H9 (cell line): ENCODE results near the gene LHFPL2. TPM values are rescaled to one million over a fixed set of nuclear protein-coding genes. Genes with fewer than 3 reads are reported as not detected.

Source experiments
- DNase-seq: peaks from one replicate; pipeline ENCODE4 v3.0.0-alpha.2; 2017
- H2AFZ ChIP-seq: one replicate; pipeline ENCODE4 v1.6.1; 2013; ENCODE audit warnings: mild to moderate bottlenecking, low read length, control low read depth, moderate library complexity
- H2AK5ac ChIP-seq: 2 replicates; pipeline ENCODE4 v1.6.1; 2013; ENCODE audit warnings: low read length, control low read depth, mixed read lengths; ENCODE audit not compliant: insufficient read length
- H2BK120ac ChIP-seq: one replicate; pipeline ENCODE4 v1.6.1; 2013; ENCODE audit warnings: low read depth, mild to moderate bottlenecking, low read length, control low read depth, inconsistent platforms; ENCODE audit not compliant: poor library complexity, severe bottlenecking
- H2BK12ac ChIP-seq: 2 replicates; pipeline ENCODE4 v1.6.1; 2013; ENCODE audit warnings: low read length, control low read depth, mixed read lengths, low read depth; ENCODE audit not compliant: insufficient read length
- H2BK15ac ChIP-seq: 2 replicates; pipeline ENCODE4 v1.6.1; 2013; ENCODE audit warnings: low read depth, low read length, control low read depth
- H2BK20ac ChIP-seq: one replicate; pipeline ENCODE4 v1.6.1; 2013; ENCODE audit warnings: low read depth, mild to moderate bottlenecking, low read length, control low read depth, inconsistent platforms; ENCODE audit not compliant: poor library complexity, severe bottlenecking
- H2BK5ac ChIP-seq: 2 replicates; pipeline ENCODE4 v1.6.1; 2013; ENCODE audit warnings: low read length, control low read depth, mixed read lengths; ENCODE audit not compliant: insufficient read length
- H3K14ac ChIP-seq: 2 replicates; pipeline ENCODE4 v1.6.1; 2013; ENCODE audit warnings: low read length, control low read depth; ENCODE audit not compliant: insufficient read depth
- H3K18ac ChIP-seq: 2 replicates; pipeline ENCODE4 v1.6.1; 2013; ENCODE audit warnings: low read depth, mild to moderate bottlenecking, mixed read lengths, low read length, control low read depth; ENCODE audit not compliant: insufficient read length
- H3K23ac ChIP-seq: 2 replicates; pipeline ENCODE4 v1.6.1; 2013; ENCODE audit warnings: low read length, control low read depth, mixed read lengths, low read depth; ENCODE audit not compliant: insufficient read length
- H3K23me2 ChIP-seq: 2 replicates; pipeline ENCODE4 v1.6.1; 2013; ENCODE audit warnings: low read depth, mild to moderate bottlenecking, mixed read lengths, low read length, control low read depth; ENCODE audit not compliant: insufficient read length, poor library complexity, severe bottlenecking
- H3K27ac ChIP-seq: 2 replicates; pipeline ENCODE4 v1.5.1; 2013; ENCODE audit warnings: low read length, control low read depth, mixed read lengths, low read depth; ENCODE audit not compliant: insufficient read length
- H3K27me3 ChIP-seq: 2 replicates; pipeline ENCODE4 v1.6.1; 2013; ENCODE audit warnings: low read length, control low read depth, inconsistent platforms; ENCODE audit not compliant: insufficient read depth
- H3K4ac ChIP-seq: 2 replicates; pipeline ENCODE4 v1.6.1; 2013; ENCODE audit warnings: low read depth, mild to moderate bottlenecking, control low read depth, inconsistent platforms, low read length, moderate library complexity
- H3K4me1 ChIP-seq: 2 replicates; pipeline ENCODE4 v1.6.1; 2013; ENCODE audit warnings: low read length, control low read depth, inconsistent platforms; ENCODE audit not compliant: insufficient read depth
- H3K4me2 ChIP-seq: 2 replicates; pipeline ENCODE4 v1.6.1; 2013; ENCODE audit warnings: low read length, control low read depth, mixed read lengths; ENCODE audit not compliant: insufficient read length, insufficient read depth
- H3K56ac ChIP-seq: 2 replicates; pipeline ENCODE4 v1.6.1; 2013; ENCODE audit warnings: low read depth, mild to moderate bottlenecking, mixed read lengths, low read length, control low read depth; ENCODE audit not compliant: insufficient read length
- H3K79me1 ChIP-seq: 2 replicates; pipeline ENCODE4 v1.6.1; 2013; ENCODE audit warnings: low read depth, mild to moderate bottlenecking, moderate library complexity, low read length, control low read depth, inconsistent platforms; ENCODE audit not compliant: insufficient read depth, poor library complexity, severe bottlenecking
- H3K79me2 ChIP-seq: 2 replicates; pipeline ENCODE4 v1.6.1; 2013; ENCODE audit warnings: low read length, control low read depth, inconsistent platforms; ENCODE audit not compliant: insufficient read depth
- H3K9ac ChIP-seq: 2 replicates; pipeline ENCODE4 v1.6.1; 2013; ENCODE audit warnings: low read length, control low read depth, mixed read lengths; ENCODE audit not compliant: insufficient read length; ENCODE audit errors: extremely low read depth
- H3K9me3 ChIP-seq: one replicate; pipeline ENCODE4 v1.6.1; 2013; ENCODE audit warnings: low read depth, low read length, inconsistent platforms; ENCODE audit not compliant: control insufficient read depth
- H3T11ph ChIP-seq: one replicate; pipeline ENCODE4 v1.6.1; 2013; ENCODE audit warnings: mild to moderate bottlenecking, low read length, control low read depth, inconsistent platforms
- H4K20me1 ChIP-seq: one replicate; pipeline ENCODE4 v1.6.1; 2013; ENCODE audit not compliant: control insufficient read depth, insufficient read length, insufficient read depth
- H4K5ac ChIP-seq: 2 replicates; pipeline ENCODE4 v1.6.1; 2013; ENCODE audit warnings: low read depth, mild to moderate bottlenecking, mixed read lengths, low read length, control low read depth; ENCODE audit not compliant: insufficient read length
- H4K8ac ChIP-seq: replicated peaks from 2 replicates; pipeline ENCODE4 v1.6.1; 2013; ENCODE audit warnings: low read length, control low read depth, mixed read lengths, low read depth; ENCODE audit not compliant: insufficient read length
- H4K91ac ChIP-seq: 2 replicates; pipeline ENCODE4 v1.6.1; 2013; ENCODE audit warnings: low read depth, mild to moderate bottlenecking, moderate library complexity, mixed read lengths, low read length, control low read depth; ENCODE audit not compliant: insufficient read length
- H3K27ac Mint-ChIP-seq, 3 experiments: 2 replicates in 2 of 3; 3 replicates in 1 of 3; pipeline ENCODE4 v1.8.0; 2020 to 2021; ENCODE audit warnings: mixed read lengths in 3 of 3, mild to moderate bottlenecking in 1 of 3, moderate library complexity in 1 of 3
- H3K27me3 Mint-ChIP-seq: 2 replicates; pipeline ENCODE4 v1.8.0; 2021; ENCODE audit warnings: low read depth, mild to moderate bottlenecking, moderate library complexity, mixed read lengths
- H3K36me3 Mint-ChIP-seq, 3 experiments: 2 replicates in 2 of 3; 3 replicates in 1 of 3; pipeline ENCODE4 v1.8.0; 2020 to 2021; ENCODE audit warnings: low read depth in 3 of 3, mixed read lengths in 3 of 3; ENCODE audit not compliant: insufficient read depth in 1 of 3
- H3K4me1 Mint-ChIP-seq, 2 experiments: 2 replicates each; pipeline ENCODE4 v1.8.0; 2020; ENCODE audit warnings: mixed read lengths in 2 of 2
- H3K4me3 Mint-ChIP-seq, 2 experiments: 2 replicates in 1 of 2; 3 replicates in 1 of 2; pipeline ENCODE4 v1.8.0; 2020 to 2021; ENCODE audit warnings: mild to moderate bottlenecking in 2 of 2, mixed read lengths in 2 of 2, moderate library complexity in 1 of 2
- H3K9me3 Mint-ChIP-seq, 2 experiments: 2 replicates in 1 of 2; 3 replicates in 1 of 2; pipeline ENCODE4 v1.8.0; 2020; ENCODE audit warnings: mild to moderate bottlenecking in 2 of 2, mixed read lengths in 2 of 2, moderate library complexity in 1 of 2
- WGBS: extraction: QIAGEN DNeasy Blood & Tissue Kit; methylation state at CpG from one replicate; pipeline ENCODE4 v1.1.7; 2013; ENCODE audit warnings: missing lambda C conversion rate, low lambda C conversion rate, mixed read lengths; ENCODE audit not compliant: insufficient read length; ENCODE audit errors: extremely low coverage; 5-methylcytosine and 5-hydroxymethylcytosine counted together
- total RNA-seq: library from RNA; stranded (reverse); gene quantifications from 2 replicates; pipeline ENCODE4 v1.2.1, GENCODE V29; 2021
- TF ChIP-seq, protein P1 (sequence below): fragments of 200-600 bp; sonication (generic); conservative IDR thresholded peaks from 3 replicates; pipeline ENCODE4 v1.8.0; 2021; ENCODE audit warnings: antibody characterized with exemption, mild to moderate bottlenecking

Gene LHFPL2
- total RNA-seq, 1 experiment from 2014 or later: 26.3 TPM

DNA sequence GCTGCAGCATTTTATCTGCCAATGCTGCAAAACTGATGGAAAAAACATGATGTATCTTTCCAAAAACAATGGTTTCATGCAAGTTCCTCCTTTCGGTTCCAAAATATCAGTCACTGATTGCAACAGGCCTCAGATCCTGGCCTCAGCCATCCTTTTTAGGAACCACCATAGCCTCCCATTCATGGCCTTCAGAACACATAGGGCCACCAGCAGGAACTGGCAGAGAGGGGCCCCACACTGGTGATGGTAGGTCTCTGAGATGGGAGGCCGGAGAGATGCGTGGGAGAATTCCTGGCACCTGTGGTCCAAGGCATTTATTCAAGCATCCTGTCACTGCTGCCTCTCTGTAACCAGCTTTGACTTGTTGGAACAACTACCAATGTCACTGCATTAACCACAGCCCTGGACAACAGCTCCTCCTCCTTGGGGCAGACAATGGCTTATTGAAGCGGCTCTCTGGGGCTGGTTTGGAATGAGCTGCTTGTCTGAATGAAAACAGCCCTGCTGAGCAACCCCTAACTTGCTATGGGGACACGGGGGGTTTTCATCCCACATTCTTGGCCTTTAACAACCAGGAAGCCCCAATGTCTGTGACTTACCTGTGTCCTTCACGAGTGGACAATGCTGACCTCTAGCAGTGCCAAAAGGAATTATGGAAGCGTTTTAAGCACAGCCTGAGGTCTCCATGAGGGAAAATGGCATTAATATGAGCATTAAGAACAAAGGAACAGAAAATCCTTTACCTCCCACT lies 108.1 kb downstream of the LHFPL2 start:
- whole genome bisulfite sequencing: no CpG with 5 or more reads among the region's 7 CpGs
- peak overlapping the region; percentile 40 to 74 (median 46); a peak in 2 of 7 replicates for H3K27ac Mint-ChIP-seq

More for the DNA sequence above, 108.1 kb downstream of the LHFPL2 start:
- H3K9me3 ChIP-seq: no peaks in the 10 kb centered on the region
- H3K79me1 ChIP-seq: no peaks in the 10 kb centered on the region
- H2BK12ac ChIP-seq: no peak overlapping the region
- H3K79me2 ChIP-seq: no peaks in the 10 kb centered on the region; the same call in 1 of the 2 replicates
- no peaks in the 10 kb centered on the region for H3K27me3 ChIP-seq
- no peak overlapping the region for H4K8ac ChIP-seq
- Mint-ChIP-seq H3K27me3 (no peaks in the 10 kb centered on the region), H3K4me1 (peaks cover 52 to 63% of the 10 kb centered on the region in 2 experiments), H3K4me3 (no peak overlapping the region), H3K9me3 (no peaks in the 10 kb centered on the region), H3K36me3 (peaks cover 0 to 9% (median 7%) of the 10 kb centered on the region in 3 experiments; a peak in 2 of 7 replicates)
- H3K4ac ChIP-seq: no peak overlapping the region
- H3K27ac ChIP-seq: no peak overlapping the region
- no peak overlapping the region for H2AFZ ChIP-seq
- H3K4me1 ChIP-seq: peaks cover 17% of the 10 kb centered on the region
- no peak overlapping the region for H3K56ac ChIP-seq
- H2BK20ac ChIP-seq: no peak overlapping the region
- no peak overlapping the region for H3T11ph ChIP-seq
- no peaks in the 10 kb centered on the region for H3K23me2 ChIP-seq
- no peak overlapping the region for H3K9ac ChIP-seq
- H2AK5ac ChIP-seq: no peak overlapping the region
- H3K18ac ChIP-seq: no peak overlapping the region
- no peak overlapping the region for H4K91ac ChIP-seq
- H2BK15ac ChIP-seq: no peak overlapping the region
- DNase-seq: no peak
- H4K20me1 ChIP-seq: no peaks in the 10 kb centered on the region
- H2BK120ac ChIP-seq: no peak overlapping the region
- no peak overlapping the region for H3K4me2 ChIP-seq
- TF ChIP-seq, protein P1, sequence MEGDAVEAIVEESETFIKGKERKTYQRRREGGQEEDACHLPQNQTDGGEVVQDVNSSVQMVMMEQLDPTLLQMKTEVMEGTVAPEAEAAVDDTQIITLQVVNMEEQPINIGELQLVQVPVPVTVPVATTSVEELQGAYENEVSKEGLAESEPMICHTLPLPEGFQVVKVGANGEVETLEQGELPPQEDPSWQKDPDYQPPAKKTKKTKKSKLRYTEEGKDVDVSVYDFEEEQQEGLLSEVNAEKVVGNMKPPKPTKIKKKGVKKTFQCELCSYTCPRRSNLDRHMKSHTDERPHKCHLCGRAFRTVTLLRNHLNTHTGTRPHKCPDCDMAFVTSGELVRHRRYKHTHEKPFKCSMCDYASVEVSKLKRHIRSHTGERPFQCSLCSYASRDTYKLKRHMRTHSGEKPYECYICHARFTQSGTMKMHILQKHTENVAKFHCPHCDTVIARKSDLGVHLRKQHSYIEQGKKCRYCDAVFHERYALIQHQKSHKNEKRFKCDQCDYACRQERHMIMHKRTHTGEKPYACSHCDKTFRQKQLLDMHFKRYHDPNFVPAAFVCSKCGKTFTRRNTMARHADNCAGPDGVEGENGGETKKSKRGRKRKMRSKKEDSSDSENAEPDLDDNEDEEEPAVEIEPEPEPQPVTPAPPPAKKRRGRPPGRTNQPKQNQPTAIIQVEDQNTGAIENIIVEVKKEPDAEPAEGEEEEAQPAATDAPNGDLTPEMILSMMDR: no peak
- no peak overlapping the region for H3K23ac ChIP-seq
- H4K5ac ChIP-seq: no peak overlapping the region
- H3K14ac ChIP-seq: no peak overlapping the region; the same call in 1 of the 2 replicates
- H2BK5ac ChIP-seq: no peak overlapping the region
